HG03442 (cell line): ENCODE results near the gene PACRG.
"Not testable (repeated sequence)": the region's sequence is repeated elsewhere in the genome, so short reads cannot be mapped to it uniquely, and the experiment has no call there.

Experiments used
- ATAC-seq: cut with Tn5 transposase; IDR thresholded peaks from one replicate; pipeline ENCODE4 v1.9.1; 2021; ENCODE audit warnings: mild to moderate bottlenecking, moderate library complexity; ENCODE audit not compliant: unreplicated experiment

PACRG gene

GRCh38 chr6:162922563-162923166, 194.9 kb downstream of the PACRG start:
- no peak for ATAC-seq

- ATAC-seq: no peak
Observed at GRCh38 chr6:162934844-162935243, 207.1 kb downstream of the PACRG start.

DNA sequence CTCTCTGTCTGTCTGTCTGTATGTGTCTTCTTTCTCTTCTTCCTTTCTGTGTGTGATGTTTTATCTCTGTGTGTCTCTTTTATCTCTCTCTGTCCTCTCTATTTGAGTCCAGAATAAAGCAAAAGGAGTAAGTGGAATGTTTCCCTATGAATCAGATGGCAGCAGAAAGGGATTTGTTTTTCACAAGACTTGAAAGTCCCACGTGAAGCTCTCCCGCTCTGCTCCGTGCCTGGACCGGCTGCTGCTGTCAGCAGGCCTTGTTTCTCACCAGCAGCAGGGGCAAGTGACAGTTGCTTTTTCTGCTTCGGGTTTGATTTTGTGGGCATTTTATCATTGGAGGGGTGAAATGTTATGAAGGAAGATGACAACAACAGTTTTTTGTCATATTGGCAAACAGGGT, 212.7 kb downstream of the PACRG start:
- ATAC-seq: no peak

DNA sequence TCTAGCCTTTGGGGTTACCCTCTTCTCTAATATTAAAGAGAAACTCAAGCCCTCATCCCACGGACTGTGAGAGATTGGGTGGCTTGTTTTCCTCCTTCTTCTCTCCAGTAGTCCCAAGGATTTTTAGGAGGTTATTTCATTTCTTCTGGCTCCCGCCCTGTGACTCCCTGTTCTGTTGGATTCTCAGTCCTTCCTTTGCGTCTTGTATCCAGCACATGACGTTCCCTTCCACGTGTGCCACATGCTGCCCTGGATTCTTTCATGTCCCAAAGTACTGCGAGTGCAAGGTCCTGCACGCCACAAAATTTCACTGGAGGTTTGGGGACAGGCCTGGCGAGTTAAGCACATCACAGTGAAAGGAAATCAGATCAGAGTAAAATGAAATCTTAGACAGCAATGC, 213.4 kb downstream of the PACRG start:
- no peak for ATAC-seq

DNA sequence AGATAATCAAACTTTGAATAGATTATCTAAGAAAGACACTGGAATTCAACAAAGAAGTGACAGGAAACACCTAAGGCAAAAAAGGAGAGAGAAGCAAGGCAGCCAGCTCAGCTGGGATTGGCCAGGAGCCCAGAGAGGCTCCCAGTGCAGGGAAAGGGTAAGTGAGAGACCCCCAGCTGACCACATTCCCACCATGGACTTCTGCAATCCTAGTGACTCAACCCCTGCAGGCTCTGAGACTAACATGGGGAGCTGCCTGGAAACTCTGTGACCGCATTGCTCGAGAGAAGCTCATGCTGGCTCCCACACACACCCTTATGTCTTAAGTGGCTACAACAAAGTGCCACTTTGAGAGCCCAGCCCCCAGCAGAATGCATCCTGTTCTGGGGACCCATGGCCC, 215.1 kb downstream of the PACRG start:
- ATAC-seq: no peak

GRCh38 chr6:162943369-162943768, 215.6 kb downstream of the PACRG start:
- ATAC-seq: no peak

GRCh38 chr6:162951164-162951743, 223.5 kb downstream of the PACRG start:
- ATAC-seq: no peak

GRCh38 chr6:162952423-162952822, 224.6 kb downstream of the PACRG start:
- ATAC-seq: no peak

DNA sequence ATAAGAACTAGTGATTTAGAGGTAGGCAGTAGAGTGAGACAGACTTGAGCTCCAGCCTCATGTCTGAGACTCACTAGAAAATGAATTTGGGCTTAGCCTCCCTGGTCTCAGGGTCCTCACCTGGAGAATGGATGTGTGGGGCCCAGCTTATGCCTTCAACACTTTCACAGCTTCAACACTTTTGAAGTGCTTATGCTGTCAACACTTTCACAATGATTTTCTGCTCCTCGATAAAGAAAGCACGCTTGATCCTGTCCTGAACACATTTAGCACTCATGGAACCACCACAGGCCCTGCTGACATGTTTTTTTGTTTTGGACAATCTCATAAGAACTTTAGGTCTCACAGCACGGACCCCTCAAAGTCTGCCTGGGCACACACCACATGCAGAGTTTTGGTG, 229.3 kb downstream of the PACRG start:
- no peak for ATAC-seq

DNA sequence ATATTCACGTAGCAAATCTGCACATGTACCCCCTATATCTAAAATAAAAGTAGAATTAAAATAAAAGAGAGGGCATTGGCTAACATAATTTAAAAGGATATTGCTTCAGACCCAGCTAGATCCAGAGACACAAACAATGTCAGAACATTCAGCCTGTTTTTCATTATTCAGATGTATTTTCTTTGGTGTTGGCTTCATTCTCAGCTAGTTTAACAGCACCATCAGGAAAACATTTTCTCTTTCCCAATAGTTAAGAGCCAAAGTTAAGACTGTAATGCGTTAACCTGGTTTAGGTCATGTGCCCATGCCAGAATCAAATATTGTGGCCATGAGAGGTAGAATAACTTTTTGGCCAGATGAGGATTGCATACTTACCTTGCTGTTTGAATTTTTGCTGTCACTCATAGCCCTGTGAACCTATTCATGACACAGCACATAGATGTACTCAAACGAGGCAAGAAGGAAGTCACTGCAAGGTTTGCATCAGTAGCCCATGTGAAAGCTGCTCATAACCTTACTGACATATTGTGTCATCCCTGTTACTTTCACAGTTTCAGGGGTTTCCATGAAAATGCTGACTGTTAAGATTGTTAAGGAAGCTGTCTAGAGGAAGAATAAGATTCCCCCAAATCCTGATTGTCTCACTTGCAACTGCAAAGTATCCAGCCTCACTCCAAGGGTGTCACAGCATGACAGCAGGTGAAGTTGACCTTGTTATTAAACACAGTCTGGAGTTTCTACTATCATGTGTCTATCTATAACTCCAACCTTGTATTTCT, 233.1 kb downstream of the PACRG start:
- no peak for ATAC-seq

- no peak for ATAC-seq
Observed at GRCh38 chr6:162962093-162962492, 234.3 kb downstream of the PACRG start.

DNA sequence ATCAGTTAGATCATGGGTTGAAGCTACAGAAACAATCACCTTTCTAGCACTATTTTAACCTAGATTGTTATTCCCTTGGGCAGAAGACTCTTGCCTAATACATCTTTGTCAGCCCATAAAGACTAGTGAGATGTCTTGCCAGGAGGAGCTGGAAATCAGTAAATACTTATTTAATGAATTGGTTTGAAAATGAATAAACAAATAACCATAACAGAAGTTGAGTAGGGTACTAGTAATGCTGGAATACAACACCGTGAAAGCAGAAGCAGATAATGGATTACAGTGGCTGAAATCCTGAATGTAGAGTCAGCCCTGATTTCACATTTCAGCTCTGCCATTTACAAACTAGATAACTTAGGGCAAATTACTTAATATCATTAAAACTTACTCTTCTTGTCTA, 236.1 kb downstream of the PACRG start:
- ATAC-seq: no peak

GRCh38 chr6:162964488-162965140, 236.8 kb downstream of the PACRG start:
- ATAC-seq: no peak

GRCh38 chr6:162965366-162965765, 237.6 kb downstream of the PACRG start:
- ATAC-seq: no peak

DNA sequence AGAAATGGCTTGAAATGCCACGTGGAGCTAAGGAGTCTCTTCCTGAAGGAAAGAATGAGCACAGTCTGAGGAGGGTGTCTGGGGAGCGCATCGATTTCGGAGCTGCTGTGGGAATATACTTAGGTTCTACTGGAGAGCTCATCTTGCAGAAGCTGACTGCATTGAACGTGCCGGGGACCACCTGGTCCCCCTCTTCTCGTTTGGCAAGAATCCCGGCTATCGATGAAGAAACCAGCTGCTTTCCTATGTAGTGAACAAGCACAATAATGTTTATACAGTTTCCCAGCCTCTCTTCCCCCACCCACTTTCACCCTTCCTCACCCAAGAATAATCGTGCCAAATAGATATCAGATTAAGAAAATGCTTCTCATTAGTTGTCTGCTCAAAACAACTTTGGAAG, 242.5 kb downstream of the PACRG start:
- no peak for ATAC-seq

DNA sequence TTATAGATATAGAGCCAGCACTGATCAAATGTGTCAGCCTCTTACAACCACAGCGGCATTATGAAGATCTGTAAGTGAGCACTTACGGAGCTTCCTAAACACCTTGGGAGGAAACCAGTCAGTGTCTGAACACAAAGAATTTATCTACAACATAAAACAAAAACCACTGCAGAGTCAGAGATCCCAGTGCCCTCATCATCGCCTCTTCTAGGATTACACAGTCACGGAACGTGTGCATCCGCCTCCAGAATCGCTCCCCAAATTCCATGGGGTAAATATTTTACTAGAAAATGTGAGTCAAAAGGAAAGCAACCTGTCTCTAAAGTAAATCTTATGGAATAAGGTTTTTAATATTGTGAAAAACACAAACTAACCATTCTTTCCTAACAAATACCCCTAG, 243.6 kb downstream of the PACRG start:
- ATAC-seq: no peak

DNA sequence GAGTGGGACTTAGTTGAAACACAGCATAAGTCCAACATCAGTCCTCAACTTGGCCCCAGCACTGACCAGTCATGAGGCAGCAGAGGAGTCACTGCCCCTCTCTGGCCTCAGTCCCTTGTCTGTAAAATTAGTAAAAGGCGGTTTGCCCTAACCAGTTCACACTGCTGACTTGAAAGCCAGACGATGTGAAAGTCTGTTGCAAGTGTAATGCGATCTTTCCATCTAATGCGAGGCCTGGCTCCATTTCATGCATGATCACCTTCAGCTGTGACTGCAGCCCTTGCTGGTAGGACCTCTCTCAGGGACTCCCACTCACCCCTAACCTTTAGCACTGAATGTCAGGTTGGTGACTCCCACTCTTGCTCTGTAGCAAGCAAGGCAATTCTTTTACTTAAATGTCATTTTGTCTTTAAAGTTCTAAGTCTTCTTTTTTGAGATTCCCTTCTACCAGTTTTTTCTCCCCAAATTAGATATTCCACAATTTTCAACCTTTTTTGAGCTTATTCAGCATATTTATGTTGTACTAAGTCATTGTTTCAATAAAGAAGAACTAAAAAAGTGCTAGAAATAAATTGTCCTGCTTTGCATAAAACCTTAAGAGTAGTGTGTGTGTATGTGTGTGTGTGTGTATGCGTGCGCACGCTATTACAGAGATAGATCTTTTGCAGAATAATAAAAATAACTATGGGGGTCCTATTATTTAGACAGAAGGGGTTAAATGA, 245.5 kb downstream of the PACRG start:
- no peak for ATAC-seq

DNA sequence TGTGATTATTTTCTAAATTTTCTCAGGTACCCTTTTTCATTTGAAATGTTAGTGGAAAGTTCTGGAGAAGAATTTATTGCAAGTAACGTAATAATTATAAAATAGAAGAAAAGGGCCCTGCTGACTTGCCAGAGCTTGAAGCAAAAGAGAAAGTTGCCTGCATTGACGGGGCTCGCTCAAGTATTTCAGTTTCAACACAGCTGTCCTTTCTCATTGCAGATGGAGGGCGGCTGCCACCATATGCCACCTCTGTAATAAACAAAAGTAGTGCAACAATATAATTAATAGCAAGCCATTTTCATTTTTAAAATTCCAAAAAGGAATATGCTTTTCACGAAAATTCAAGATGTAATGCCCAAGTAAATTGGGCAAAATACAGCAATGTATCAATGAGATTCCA, 246.2 kb downstream of the PACRG start:
- ATAC-seq: no peak

DNA sequence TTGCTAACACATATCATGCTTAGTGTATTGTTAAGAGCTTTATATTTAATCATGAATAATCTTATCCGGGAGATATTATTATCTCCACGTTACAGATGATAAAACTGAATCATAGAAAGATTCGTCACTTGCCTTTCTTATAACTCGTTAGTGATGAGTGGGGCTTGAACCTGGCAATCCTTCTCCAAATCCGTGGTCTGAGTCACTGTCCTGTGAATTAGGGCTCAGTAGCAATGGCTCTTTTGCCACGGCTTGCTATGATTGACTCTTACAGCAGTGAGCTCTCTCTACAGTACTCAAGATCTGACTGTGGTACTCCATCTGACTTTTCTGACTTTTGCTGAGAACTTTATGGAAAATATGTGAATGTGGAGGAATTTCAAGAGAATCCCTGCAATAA, 246.9 kb downstream of the PACRG start:
- ATAC-seq: no peak

GRCh38 chr6:162976141-162976540, 248.4 kb downstream of the PACRG start:
- no peak for ATAC-seq

- ATAC-seq: not testable (repeated sequence)
Observed at GRCh38 chr6:162983234-162983633, 255.5 kb downstream of the PACRG start.
